Testis (tissue), 2 donors: ENCODE results near the gene DYTN.

ENCODE experiments used
- POLR2A ChIP-seq: fragments of 450-650 bp; IDR thresholded peaks from one replicate; pipeline ENCODE4 v1.6.1; 2017; ENCODE audit warnings: antibody characterized with exemption, mild to moderate bottlenecking, moderate library complexity
- TF ChIP-seq, protein P1 (sequence below), 3 experiments: fragments of 450-650 bp in 2 of 3; fragments of 200-600 bp in 1 of 3; sonication (generic) in 1 of 3; IDR thresholded peaks; one replicate each; pipeline ENCODE4 v1.5.1; 2016 to 2019; ENCODE audit warnings: antibody characterized with exemption in 3 of 3, mild to moderate bottlenecking in 2 of 3, moderate library complexity in 1 of 3

DNA sequence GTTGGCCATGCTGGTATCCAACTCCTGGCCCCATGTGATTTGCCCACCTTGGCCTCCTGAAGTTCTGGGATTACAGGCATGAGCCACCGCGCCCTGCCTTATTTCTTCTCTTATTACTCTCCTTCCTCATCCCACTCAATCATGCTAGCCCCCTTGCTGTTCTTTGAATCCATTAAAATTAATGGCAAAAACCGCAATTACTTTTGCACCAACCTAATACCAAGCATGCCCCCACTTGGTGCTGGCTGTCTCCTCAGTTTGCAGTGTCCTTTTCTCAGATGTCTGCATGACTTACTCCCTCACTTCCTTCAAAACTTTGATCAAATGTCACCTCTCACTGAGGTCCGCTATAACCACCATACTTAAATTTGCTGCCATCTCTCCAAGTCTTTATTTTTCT is 34.6 kb downstream of the DYTN start:
- TF ChIP-seq, protein P1, sequence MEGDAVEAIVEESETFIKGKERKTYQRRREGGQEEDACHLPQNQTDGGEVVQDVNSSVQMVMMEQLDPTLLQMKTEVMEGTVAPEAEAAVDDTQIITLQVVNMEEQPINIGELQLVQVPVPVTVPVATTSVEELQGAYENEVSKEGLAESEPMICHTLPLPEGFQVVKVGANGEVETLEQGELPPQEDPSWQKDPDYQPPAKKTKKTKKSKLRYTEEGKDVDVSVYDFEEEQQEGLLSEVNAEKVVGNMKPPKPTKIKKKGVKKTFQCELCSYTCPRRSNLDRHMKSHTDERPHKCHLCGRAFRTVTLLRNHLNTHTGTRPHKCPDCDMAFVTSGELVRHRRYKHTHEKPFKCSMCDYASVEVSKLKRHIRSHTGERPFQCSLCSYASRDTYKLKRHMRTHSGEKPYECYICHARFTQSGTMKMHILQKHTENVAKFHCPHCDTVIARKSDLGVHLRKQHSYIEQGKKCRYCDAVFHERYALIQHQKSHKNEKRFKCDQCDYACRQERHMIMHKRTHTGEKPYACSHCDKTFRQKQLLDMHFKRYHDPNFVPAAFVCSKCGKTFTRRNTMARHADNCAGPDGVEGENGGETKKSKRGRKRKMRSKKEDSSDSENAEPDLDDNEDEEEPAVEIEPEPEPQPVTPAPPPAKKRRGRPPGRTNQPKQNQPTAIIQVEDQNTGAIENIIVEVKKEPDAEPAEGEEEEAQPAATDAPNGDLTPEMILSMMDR (IDR thresholded peaks at IDR 0.05), result no peak
- no peak for TF ChIP-seq POLR2A
